Epithelial cell of prostate (primary cell): ENCODE results near the gene THAP5.
"Not testable (repeated sequence)": the region's sequence is repeated elsewhere in the genome, so short reads cannot be mapped to it uniquely, and the experiment has no call there.

Experiments used
- DNase-seq: peaks from one replicate; pipeline ENCODE4 v3.0.0-alpha.2; 2011; ENCODE audit warnings: low read depth, low spot score
- H3K27ac ChIP-seq: fragments of 450-650 bp; 2 replicates; pipeline ENCODE4 v1.5.1; 2017; ENCODE audit warnings: mild to moderate bottlenecking

Gene THAP5

GRCh38 chr7:108586274-108586710 is 16.8 kb upstream of the THAP5 start:
- no peak for DNase-seq
- no peak overlapping the region for H3K27ac ChIP-seq

DNA sequence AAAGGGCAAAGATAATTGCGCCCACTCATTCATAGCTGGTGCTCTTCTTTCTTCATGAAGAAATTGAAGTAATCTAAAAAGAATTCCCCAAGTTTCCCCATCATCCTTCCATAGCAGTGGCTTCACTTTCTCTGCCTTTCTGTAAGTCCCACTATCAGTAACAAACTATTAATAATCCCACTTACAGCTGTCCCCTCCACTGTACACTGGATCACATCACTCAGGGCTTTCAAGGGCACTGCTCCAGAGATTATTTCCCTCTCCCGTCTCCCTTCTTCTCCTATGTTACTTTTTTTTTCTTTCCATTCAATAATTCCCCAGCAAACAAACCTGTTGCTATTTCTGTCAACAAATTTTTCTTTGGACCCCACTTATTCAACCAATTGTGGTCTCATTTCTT is 16.3 kb upstream of the THAP5 start:
- no peak overlapping the region for H3K27ac ChIP-seq
- no peak for DNase-seq

GRCh38 chr7:108584211-108584610 is 14.7 kb upstream of the THAP5 start:
- no peak for DNase-seq
- no peak overlapping the region for H3K27ac ChIP-seq

- DNase-seq = no peak
- no peak overlapping the region for H3K27ac ChIP-seq
Observed at GRCh38 chr7:108581655-108582491, 12.4 kb upstream of the THAP5 start.

DNA sequence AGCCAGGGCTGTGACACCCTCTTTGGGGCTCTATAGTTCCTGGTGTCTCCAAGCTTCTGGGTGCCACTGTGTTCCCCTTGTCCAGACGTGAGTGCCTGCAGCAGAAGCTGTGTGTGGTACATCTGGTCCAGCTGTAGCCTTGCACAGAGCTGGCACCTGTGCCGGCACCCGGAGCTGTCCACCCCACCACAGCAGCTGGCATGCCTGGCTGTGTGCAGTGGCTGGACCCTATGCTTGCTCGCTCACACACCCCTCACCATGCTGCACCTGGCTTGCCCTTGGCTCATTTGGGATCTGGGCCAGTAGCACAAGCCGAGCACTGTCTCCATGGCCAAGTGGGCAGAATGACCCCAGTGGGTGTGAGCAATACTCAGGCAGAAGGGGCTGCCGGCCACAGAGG is 10.8 kb upstream of the THAP5 start:
- no peak for DNase-seq
- H3K27ac ChIP-seq = no peak overlapping the region

DNA sequence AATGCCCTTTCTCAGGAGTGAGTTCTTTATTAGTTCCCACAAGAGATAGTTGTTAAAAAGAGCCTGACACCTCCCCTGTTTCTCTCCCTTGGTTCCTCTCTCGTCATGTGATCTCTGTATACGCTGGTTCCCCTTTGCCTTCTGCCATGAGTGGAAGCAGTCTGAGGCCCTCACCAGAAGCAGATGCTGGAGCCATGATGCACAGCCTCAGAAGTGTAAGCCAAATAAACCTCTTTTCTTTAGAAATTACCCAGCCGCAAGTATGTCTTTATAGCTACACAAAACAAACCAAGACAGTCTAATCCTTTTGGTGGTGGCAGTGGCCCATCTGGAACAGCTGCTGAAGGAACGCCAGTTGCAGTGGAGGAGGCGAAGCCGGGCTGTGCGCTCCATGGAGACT is 9.4 kb upstream of the THAP5 start:
- no peak overlapping the region for H3K27ac ChIP-seq
- no peak for DNase-seq

GRCh38 chr7:108576116-108576515 is 6.6 kb upstream of the THAP5 start:
- no peak overlapping the region for H3K27ac ChIP-seq
- no peak for DNase-seq

- DNase-seq = no peak
- no peak overlapping the region for H3K27ac ChIP-seq
Observed at GRCh38 chr7:108575156-108575555, 5.7 kb upstream of the THAP5 start.

- no peak for DNase-seq
- H3K27ac ChIP-seq = no peak overlapping the region
Observed at GRCh38 chr7:108572480-108572879, 3.0 kb upstream of the THAP5 start.

- H3K27ac ChIP-seq = peak overlapping the region; percentile 86
- no peak for DNase-seq
Observed at GRCh38 chr7:108570146-108570755, 745 bp upstream of the THAP5 start.

- H3K27ac ChIP-seq = peak overlapping the region; percentile 86
- DNase-seq = no peak
Observed at GRCh38 chr7:108568801-108569380, 615 bp downstream of the THAP5 start.

GRCh38 chr7:108565987-108566386 is 3.5 kb downstream of the THAP5 start:
- no peak overlapping the region for H3K27ac ChIP-seq
- no peak for DNase-seq

GRCh38 chr7:108561047-108561619 is 8.4 kb downstream of the THAP5 start:
- H3K27ac ChIP-seq = no peak overlapping the region
- no peak for DNase-seq

- no peak overlapping the region for H3K27ac ChIP-seq
- no peak for DNase-seq
Observed at GRCh38 chr7:108559253-108559652, 10.3 kb downstream of the THAP5 start.

GRCh38 chr7:108557617-108558016 is 11.9 kb downstream of the THAP5 start:
- no peak for DNase-seq
- H3K27ac ChIP-seq = no peak overlapping the region

GRCh38 chr7:108557191-108557590 is 12.3 kb downstream of the THAP5 start:
- H3K27ac ChIP-seq = no peak overlapping the region
- DNase-seq = no peak

GRCh38 chr7:108556665-108557064 is 12.8 kb downstream of the THAP5 start:
- not testable (repeated sequence) for DNase-seq

DNA sequence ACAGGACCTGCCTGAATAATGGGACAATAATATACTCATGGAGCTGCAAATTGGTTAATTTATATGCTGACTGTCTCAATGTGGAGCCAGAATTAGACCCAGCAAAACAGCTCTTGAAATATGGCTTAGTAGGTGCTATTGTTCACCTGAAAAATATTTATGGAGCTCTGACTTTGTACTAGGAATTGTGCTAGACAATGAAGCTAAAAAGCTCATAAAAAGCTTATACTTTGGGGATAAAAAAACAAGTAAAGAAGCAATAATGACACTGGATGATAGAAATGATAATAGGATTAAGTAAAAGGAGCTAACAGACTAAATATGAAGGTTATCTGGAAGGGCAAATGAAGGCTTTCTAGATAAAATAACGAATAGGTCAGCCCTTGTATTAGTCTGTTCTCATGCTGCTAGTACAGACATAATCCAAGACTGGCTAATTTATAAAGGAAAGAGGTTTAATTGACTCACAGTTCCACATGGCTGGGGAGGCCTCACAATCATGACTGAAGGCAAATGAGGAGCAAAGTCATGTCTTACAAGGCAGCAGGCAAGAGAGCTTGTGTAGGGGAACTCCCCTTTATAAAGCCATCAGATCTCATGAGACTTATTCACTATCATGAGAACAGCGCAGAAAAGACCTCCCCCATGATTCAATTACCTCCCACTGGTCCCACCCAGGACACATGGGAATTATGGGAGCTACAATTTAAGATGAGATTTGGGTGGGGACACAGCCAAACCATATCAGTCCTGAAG is 21.2 kb downstream of the THAP5 start:
- DNase-seq = not testable (repeated sequence)

More at GRCh38 chr7:108556665-108557064, 12.8 kb downstream of the THAP5 start:
- not testable (repeated sequence) for H3K27ac ChIP-seq

GRCh38 chr7:108541478-108541877 is 28.0 kb downstream of the THAP5 start:
- DNase-seq = no peak

More for the DNA sequence above, 21.2 kb downstream of the THAP5 start:
- not testable (repeated sequence) for H3K27ac ChIP-seq

GRCh38 chr7:108538685-108539084 is 30.8 kb downstream of the THAP5 start:
- H3K27ac ChIP-seq, DNase-seq: not testable (repeated sequence)

More at GRCh38 chr7:108541478-108541877, 28.0 kb downstream of the THAP5 start:
- no peak overlapping the region for H3K27ac ChIP-seq
